GM12873 (cell line): Measurements from ENCODE around the gene LRFN2.

Experiments used
- TF ChIP-seq, protein P1 (sequence below): IDR thresholded peaks from 2 replicates; pipeline ENCODE4 v1.5.1; 2012; ENCODE audit warnings: low read depth, mild to moderate bottlenecking, moderate library complexity, low read length, control low read depth; ENCODE audit not compliant: insufficient read depth; ENCODE audit errors: missing control alignments

Gene LRFN2

DNA sequence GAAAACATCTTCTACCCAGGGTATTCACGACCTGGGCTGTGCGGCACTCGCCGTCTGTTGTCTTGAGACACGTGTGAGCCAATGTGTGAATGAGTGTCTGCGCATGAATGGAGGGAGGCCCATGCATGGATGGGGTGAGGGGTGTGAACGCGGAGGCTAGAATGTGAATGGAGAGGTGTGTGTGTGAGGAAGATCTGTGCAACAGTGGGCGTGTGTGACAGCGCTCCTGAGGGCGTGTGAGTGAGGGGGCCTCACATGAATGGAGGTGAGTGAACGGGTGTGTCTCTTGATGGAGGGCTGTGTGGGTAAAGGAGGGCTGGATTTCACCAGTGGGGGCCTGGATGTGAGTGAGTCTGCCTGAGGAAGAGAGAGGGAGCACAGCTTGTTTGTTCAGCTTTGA, 146.0 kb downstream of the LRFN2 start:
- TF ChIP-seq, protein P1, sequence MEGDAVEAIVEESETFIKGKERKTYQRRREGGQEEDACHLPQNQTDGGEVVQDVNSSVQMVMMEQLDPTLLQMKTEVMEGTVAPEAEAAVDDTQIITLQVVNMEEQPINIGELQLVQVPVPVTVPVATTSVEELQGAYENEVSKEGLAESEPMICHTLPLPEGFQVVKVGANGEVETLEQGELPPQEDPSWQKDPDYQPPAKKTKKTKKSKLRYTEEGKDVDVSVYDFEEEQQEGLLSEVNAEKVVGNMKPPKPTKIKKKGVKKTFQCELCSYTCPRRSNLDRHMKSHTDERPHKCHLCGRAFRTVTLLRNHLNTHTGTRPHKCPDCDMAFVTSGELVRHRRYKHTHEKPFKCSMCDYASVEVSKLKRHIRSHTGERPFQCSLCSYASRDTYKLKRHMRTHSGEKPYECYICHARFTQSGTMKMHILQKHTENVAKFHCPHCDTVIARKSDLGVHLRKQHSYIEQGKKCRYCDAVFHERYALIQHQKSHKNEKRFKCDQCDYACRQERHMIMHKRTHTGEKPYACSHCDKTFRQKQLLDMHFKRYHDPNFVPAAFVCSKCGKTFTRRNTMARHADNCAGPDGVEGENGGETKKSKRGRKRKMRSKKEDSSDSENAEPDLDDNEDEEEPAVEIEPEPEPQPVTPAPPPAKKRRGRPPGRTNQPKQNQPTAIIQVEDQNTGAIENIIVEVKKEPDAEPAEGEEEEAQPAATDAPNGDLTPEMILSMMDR: no peak

DNA sequence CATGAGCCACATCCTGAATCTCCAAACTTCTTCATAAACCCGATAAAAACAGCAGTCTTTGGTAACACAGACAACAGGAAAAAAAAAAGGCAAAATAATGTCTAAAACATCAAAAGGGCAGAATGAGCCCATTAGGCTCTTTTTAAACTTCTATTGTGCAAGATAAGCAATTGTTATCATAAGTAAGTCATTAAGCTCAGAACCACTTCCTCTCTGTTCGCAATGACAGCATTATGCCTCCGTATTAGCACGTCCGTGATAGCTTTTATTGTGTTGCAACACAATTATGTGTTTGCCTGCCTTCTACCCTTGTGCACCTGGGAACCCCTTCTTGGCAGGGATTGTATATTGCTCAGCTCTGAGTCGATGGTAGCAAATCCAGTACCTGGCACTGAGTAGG, 147.1 kb downstream of the LRFN2 start:
- TF ChIP-seq, protein P1: no peak

DNA sequence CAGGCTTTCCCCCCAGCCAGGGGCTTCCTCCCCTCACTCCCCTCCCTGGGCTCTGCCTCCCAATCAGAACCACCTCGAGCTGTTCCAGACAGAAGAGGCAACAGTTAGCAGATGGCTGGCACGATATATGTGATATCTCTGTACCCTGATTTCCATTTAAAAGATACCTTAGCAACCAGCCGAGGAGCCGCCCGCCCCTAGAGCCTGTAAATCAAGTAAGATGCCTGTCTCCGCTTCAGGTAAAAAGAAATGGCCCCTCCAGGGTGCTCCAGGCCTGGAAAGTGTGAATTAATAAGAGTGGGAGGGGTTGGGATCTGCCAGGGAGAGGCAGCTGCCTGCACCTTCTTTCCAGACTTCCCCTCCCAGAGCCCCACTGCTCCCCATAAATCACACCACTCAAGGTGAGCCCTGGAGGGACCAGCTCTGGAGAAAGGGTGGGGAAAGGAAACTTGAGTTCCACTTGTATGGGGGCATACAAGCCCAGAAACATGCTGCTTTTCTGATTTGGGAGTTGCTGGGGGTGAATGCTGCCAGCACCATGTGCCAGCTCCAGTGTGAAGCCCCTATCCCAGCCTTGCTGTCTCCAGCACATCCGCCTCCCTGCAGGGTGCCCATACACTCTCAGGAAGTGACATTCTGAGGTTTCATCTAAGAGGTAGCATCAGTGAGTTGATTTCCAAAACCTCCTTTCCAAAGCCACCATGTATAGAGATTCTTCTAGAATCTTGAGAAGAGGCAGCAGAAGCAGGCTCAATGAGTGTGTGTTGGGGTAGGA, 148.0 kb downstream of the LRFN2 start:
- TF ChIP-seq, protein P1: no peak

DNA sequence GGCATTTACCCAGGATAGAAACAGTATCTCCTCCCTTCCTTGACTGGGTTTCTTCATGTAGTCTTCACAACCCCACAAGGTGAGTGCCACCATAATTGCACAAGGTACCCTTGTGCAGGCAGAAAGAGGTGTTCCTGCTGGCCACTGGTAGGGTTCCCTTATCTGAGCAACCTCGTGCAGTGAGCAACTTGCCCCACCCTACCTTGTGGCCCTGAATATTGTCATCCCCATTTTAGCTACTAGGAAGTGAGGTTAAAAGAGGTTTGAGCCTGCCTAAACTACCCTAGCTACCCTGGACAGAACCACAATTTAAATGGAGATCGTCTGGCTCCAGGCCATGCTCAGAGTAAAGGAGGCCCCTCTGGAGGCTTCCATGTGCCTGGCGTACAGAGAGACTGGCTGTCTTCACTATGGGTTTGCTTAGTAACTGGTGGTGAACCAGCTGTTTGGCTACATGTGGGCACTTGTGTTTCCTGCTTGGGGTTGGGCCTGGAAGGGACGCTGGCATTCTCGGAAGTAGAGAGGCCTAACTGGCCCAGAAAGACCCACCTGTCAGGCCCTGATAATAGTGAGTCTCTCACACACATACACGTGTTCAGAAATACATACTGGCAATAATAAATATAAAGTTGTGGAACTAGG, 148.8 kb downstream of the LRFN2 start:
- TF ChIP-seq, protein P1: no peak

DNA sequence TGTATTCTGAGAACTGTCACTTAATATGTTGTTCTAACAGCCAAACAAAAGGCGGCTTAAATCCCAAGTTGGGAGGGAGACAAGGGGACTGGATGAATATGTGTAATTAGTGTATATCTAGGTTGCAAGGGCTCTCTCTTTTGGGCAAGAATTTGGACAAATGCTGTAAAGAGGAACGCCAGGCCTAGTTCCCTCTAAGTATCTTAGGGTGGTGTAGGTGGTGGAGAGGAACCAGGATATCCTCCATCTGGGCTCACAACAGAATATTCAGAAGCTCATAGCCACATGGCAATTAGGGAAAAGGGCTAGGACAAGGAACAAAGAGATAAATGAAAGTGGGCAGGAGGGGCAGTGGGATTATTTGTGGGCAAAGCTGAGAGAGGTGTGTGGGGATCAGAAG, 149.5 kb downstream of the LRFN2 start:
- TF ChIP-seq, protein P1: no peak

DNA sequence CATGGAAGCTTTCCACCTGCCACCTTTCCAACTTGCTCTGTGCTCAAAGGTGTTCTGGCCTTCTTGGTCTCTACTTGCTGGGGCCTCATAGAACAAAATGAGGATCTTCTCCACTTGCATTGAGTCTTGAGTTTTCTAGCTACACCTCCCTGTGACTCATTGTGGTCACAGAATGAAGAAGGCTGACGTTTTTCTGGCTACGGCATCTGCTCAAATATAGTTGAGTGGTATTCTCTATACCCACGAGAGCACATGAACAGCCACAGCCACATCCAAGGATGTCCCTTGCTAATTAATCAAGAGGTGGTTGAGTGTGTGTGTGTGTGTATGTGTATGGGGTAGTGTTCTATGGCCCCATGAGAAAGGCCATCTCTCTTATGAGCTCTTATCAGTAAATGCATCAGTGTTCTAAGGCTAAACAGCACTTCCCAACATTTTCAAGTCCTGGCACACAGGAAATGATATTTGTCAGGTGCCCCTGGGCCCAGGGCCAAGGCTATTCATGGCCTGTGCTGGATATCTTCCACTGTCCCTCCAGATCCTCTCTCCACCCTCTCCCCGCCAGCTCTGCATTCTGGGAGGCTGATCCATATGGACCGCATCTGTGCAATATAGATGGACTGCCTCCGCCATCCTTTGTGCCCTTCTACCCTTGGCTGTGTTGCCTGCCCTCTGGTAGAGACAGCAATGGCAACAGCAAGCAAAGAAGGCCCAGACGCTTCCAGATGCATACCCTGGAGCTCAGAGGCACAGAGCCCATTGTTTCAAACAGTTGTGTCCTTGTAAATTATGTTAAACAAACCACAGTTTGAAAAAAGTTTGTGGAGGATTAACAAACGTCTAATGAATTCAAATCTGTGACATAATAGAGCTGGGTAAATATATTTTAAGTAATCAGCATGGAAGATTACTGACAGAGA, 150.2 kb downstream of the LRFN2 start:
- TF ChIP-seq, protein P1: no peak

DNA sequence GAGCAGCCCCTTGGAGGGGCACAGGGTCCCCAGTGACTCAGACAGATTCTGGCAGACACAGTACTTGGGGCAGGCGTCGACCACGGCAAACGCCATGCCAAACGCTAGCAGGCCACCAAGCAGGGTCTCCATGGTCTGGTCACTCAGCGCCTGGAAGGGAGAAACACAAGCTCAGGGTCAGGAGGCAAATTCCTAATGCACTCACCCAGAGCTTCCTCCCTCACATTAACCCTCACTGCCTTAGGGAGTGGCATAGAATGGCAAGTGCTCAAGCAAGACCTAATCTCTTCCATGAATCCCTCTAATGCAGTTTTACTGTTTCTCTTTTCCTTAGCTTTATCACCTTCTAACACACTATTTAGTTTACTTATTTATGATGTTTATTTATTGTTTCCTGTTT, 154.2 kb downstream of the LRFN2 start:
- TF ChIP-seq, protein P1: no peak
